Heart left ventricle (tissue), 16 donors: ENCODE data around the gene CTXN3. TPM values are rescaled to one million over a fixed set of nuclear protein-coding genes. Genes with fewer than 3 reads are reported as not detected.

Experiments
- ATAC-seq, 4 donors: fragments of 200-7000 bp; cut with Tn5 transposase; one replicate each; pipeline ENCODE4 v1.9.1; 2020 to 2022; ENCODE audit warnings: moderate library complexity in 4 of 4, mild to moderate bottlenecking in 3 of 4, moderate number of reproducible peaks in 1 of 4
- DNase-seq, 5 donors: peaks; one replicate each; pipeline ENCODE4 v3.0.0-alpha.2; 2020
- H3K27ac ChIP-seq, 12 donors: fragments of 200-600 bp; sonication (generic) in 4 of 12; one replicate each; pipeline versions ENCODE4 v1.5.0 to v1.8.0; 2016 to 2022; ENCODE audit warnings: mild to moderate bottlenecking in 2 of 12
- H3K27me3 ChIP-seq, 9 donors: fragments of 200-600 bp; sonication (generic) in 2 of 9; one replicate each; pipeline versions ENCODE4 v1.5.1 to v1.8.0; 2016 to 2022; ENCODE audit warnings: mild to moderate bottlenecking in 3 of 9
- H3K36me3 ChIP-seq, 9 donors: fragments of 200-600 bp; sonication (generic) in 2 of 9; one replicate each; pipeline versions ENCODE4 v1.5.0 to v1.8.0; 2018 to 2022; ENCODE audit warnings: mild to moderate bottlenecking in 2 of 9
- H3K4me1 ChIP-seq, 12 donors: fragments of 200-600 bp; sonication (generic) in 4 of 12; one replicate each; pipeline versions ENCODE4 v1.5.0 to v1.8.0; 2016 to 2022; ENCODE audit warnings: mild to moderate bottlenecking in 3 of 12
- H3K4me3 ChIP-seq, 12 donors: fragments of 200-600 bp; sonication (generic) in 4 of 12; one replicate each; pipeline versions ENCODE4 v1.5.0 to v1.8.0; 2017 to 2022; ENCODE audit warnings: mild to moderate bottlenecking in 9 of 12, moderate library complexity in 4 of 12
- H3K9me3 ChIP-seq, 12 donors: fragments of 200-600 bp; sonication (generic) in 4 of 12; one replicate each; pipeline versions ENCODE4 v1.5.0 to v1.8.0; 2016 to 2022; ENCODE audit warnings: mild to moderate bottlenecking in 1 of 12
- POLR2A ChIP-seq, 2 donors: fragments of 450-650 bp; IDR thresholded peaks; one replicate each; pipeline ENCODE4 v1.6.1; 2017; ENCODE audit warnings: antibody characterized with exemption in 2 of 2, mild to moderate bottlenecking in 2 of 2, moderate library complexity in 2 of 2
- WGBS, 4 donors: extraction: QIAGEN DNeasy Blood & Tissue Kit in 2 of 4; methylation state at CpG; one replicate each; pipeline versions ENCODE4 v1.1.5 to v1.1.7; 2013 to 2018; 5-methylcytosine and 5-hydroxymethylcytosine counted together
- intact Hi-C, 10 donors: fragments of 100-400 bp; cut with DNase I; formaldehyde crosslinking; loops; one replicate each; pipeline versions ENCODE4 v1.11.1 to v1.14.2; 2022
- polyA plus RNA-seq, 2 donors: library from polyadenylated mRNA; stranded (reverse); fragments of 200-250 nt; gene quantifications; one replicate each; pipeline ENCODE4 v1.2.3, GENCODE V29; 2013
- total RNA-seq, 9 donors: library from RNA; depleted of rRNA in 2 of 9; stranded (reverse); fragments of >200 nt in 2 of 9; fragmentation: NEBNext Ultra II Directional in 3 of 9; extraction: Animal tissue kit (Norgen Biotek cat#: 25700) in 3 of 9; gene quantifications; one replicate each; pipeline versions ENCODE4 v1.1.0 to v1.2.4, GENCODE V29; 2016 to 2023
- TF ChIP-seq, protein P1 (sequence below), 12 donors: fragments of 200-600 bp; sonication (generic) in 4 of 12; IDR thresholded peaks; one replicate each; pipeline versions ENCODE4 v1.5.0 to v1.8.0; 2018 to 2022; ENCODE audit warnings: antibody characterized with exemption in 12 of 12, mild to moderate bottlenecking in 5 of 12
- donor health status: ischemic (EF 13 %, LVEDD 7.1; RV severe dilation, severe dysfunction).
- donor health status: healthy with polysubstance abuse.
- donor health status: DM: no; HTN: yes; CAD: no.
- donor health status: DM: no; HTN: no; CAD: no.
- donor health status: ischemic (EF 25% LVEDD 6.9; RV normal size, moderate dysfunction).
- donor health status: ischemic (EF 25% LVEDD 5.7; RV mildly dilated, moderate dysfunction).
- donor health status: healthy.
- donor health status: DM: yes; HTN: yes; CAD: no.
- donor health status: ischemic (EF 35%, LVEDD 5.7; RV mildly dilated, moderate dysfunction).
- donor health status: nonischemic (EF 11% LVEDD 7.7; RV severe dilation, severe dysfunction).
- donor health status: DM: yes; HTN: yes; CAD: no.
- donor health status: PGD.
- donor health status: ischemic (EF 29% LVEDD 5.4; RV normal size, mild dysfunction).
- donor health status: nonischemic (EF 23%, LVEDD 6.1; RV moderate dilation, normal function).

CTXN3 gene
- total and polyA plus RNA-seq, 11 donors: not detected

- Histone ChIP-seq H3K4me1 (no peaks in the 10 kb centered on the region), H3K4me3 (no peak overlapping the region), H3K36me3 (no peaks in the 10 kb centered on the region), H3K9me3 (peaks cover 0 to 5% (median 0%) of the 10 kb centered on the region in 12 donors), H3K27ac (no peak overlapping the region), H3K27me3 (peaks cover 0 to 3% (median 0%) of the 10 kb centered on the region in 9 donors)
- TF ChIP-seq, protein P1, sequence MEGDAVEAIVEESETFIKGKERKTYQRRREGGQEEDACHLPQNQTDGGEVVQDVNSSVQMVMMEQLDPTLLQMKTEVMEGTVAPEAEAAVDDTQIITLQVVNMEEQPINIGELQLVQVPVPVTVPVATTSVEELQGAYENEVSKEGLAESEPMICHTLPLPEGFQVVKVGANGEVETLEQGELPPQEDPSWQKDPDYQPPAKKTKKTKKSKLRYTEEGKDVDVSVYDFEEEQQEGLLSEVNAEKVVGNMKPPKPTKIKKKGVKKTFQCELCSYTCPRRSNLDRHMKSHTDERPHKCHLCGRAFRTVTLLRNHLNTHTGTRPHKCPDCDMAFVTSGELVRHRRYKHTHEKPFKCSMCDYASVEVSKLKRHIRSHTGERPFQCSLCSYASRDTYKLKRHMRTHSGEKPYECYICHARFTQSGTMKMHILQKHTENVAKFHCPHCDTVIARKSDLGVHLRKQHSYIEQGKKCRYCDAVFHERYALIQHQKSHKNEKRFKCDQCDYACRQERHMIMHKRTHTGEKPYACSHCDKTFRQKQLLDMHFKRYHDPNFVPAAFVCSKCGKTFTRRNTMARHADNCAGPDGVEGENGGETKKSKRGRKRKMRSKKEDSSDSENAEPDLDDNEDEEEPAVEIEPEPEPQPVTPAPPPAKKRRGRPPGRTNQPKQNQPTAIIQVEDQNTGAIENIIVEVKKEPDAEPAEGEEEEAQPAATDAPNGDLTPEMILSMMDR (IDR thresholded peaks at IDR 0.05): no peak
- TF ChIP-seq POLR2A (IDR thresholded peaks at IDR 0.05): no peak
- intact Hi-C loops: no loop called here
- ATAC-seq (no peak), DNase-seq (no peak)
- 83 to 91% (median 87%) methylated on average over 5 of the region's 5 CpGs for WGBS, 4 donors
Observed at GRCh38 chr5:127619908-127620479, 28.9 kb upstream of the CTXN3 start.

DNA sequence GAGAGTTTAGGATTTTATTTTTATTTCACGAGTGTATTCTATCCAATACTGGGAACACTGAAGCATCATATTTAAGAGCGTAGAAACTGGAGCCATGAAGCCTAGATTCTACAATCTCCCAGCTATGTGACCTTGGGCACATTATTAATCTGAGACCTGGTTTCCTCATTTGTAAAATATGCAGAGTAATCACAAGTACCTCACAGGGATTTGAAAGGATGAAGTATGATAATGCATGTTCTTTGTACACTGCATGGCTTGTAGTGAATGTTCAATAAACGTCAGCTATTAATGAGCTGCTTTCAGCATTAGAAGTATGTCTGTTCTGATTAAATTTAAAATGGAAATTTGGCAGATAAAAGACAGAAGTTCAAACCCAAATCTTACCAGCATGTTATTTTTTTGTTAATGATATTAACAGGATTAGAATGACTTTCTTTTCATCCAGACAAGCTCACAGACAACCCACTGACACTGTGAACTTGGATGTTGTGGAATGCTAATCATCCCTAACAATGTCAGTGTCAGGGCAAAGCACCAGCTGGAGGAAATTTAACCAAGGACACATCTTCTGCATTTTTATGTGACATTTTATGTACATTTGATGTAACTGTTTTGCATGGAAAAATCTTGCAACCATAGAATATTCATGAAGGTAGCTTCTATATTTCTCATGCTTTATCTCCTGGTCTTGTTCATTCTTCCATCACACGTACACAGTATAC lies 27.1 kb upstream of the CTXN3 start:
- no peak for TF ChIP-seq POLR2A (IDR thresholded peaks at IDR 0.05)
- no peak overlapping the region for H3K27ac ChIP-seq
- WGBS, 4 donors: 75 to 85% (median 80%) methylated on average over 4 of the region's 4 CpGs
- DNase-seq (no peak), ATAC-seq (no peak)
- H3K9me3 ChIP-seq: peaks cover 0 to 5% (median 0%) of the 10 kb centered on the region in 12 donors
- no peak overlapping the region for H3K4me3 ChIP-seq
- H3K36me3 ChIP-seq: no peaks in the 10 kb centered on the region
- intact Hi-C loops: no loop called here
- no peaks in the 10 kb centered on the region for H3K4me1 ChIP-seq
- peaks cover 0 to 3% (median 0%) of the 10 kb centered on the region in 9 donors for H3K27me3 ChIP-seq

DNA sequence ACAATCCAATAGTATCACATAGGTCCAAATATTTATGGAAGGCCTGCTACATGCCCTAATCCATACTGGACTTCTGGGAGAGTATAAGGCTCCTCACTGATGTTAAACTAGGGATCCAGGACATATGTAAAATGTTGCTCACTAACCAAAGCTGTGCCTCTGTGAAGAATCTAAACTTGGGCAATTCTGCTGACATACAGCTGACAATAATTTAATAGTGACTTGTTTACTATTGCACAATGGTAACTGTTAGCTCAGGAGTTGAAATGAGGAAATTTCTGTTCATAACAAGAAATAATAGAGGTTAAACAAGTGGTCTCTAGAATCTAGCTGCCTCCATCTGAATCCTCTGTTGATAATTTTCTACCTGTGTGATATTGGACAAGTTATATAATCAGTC lies 14.9 kb upstream of the CTXN3 start:
- Histone ChIP-seq H3K4me1 (no peaks in the 10 kb centered on the region), H3K27ac (no peak overlapping the region), H3K4me3 (no peak overlapping the region), H3K27me3 (no peaks in the 10 kb centered on the region), H3K36me3 (no peaks in the 10 kb centered on the region), H3K9me3 (no peaks in the 10 kb centered on the region)
- DNase-seq (no peak), ATAC-seq (no peak)
- intact Hi-C loops: no loop called here
- TF ChIP-seq POLR2A (IDR thresholded peaks at IDR 0.05): no peak
- TF ChIP-seq, protein P1 (IDR thresholded peaks at IDR 0.05): no peak

- TF ChIP-seq, protein P1 (IDR thresholded peaks at IDR 0.05): no peak
- TF ChIP-seq POLR2A (IDR thresholded peaks at IDR 0.05): no peak
- DNase-seq: no peak
- H3K4me1 ChIP-seq: peaks cover 0 to 8% (median 0%) of the 10 kb centered on the region in 12 donors
- no peak overlapping the region for H3K27ac ChIP-seq
- ATAC-seq: no peak
- intact Hi-C loops: no loop called here
- H3K36me3 ChIP-seq: no peaks in the 10 kb centered on the region
- H3K9me3 ChIP-seq: no peaks in the 10 kb centered on the region
- H3K4me3 ChIP-seq: no peak overlapping the region
- 67 to 91% (median 82%) methylated on average over 2 of the region's 2 CpGs for WGBS, 4 donors
- H3K27me3 ChIP-seq: no peaks in the 10 kb centered on the region
Observed at GRCh38 chr5:127639828-127640227, 9.1 kb upstream of the CTXN3 start.
